Stimulated activated naive CD4-positive, alpha-beta T cell treated with Interleukin-2 at 50 U/mL for 16 hours (primary cell): ENCODE measurements around the gene ASB12.

ENCODE experiments used
- DNase-seq: peaks from one replicate; lab custom pipeline; 2025; lab: John Stamatoyannopoulos, UW

ASB12 gene

GRCh38 chrX:64186974-64187761, 43.2 kb downstream of the ASB12 start:
- no peak for DNase-seq

GRCh38 chrX:64184396-64184795, 46.0 kb downstream of the ASB12 start:
- DNase-seq: no peak

- DNase-seq: no peak
These were observed 48.2 kb downstream of the ASB12 start for GRCh38 chrX:64182208-64182607.

GRCh38 chrX:64176876-64177275, 53.5 kb downstream of the ASB12 start:
- no peak for DNase-seq
